Activated CD8-positive, alpha-beta memory T cell treated with anti-CD3 and anti-CD28 coated beads for 1 hour (primary cell): Measurements from ENCODE around the gene FLT4.
"Not testable (repeated sequence)": the region's sequence is repeated elsewhere in the genome, so short reads cannot be mapped to it uniquely, and the experiment has no call there.

Experiments
- DNase-seq, 2 donors: peaks; one replicate each; pipeline ENCODE4 v3.0.0-alpha.2; 2020; ENCODE audit warnings: low read depth in 1 of 2; ENCODE audit errors: extremely low read depth in 1 of 2

Gene FLT4

GRCh38 chr5:180670586-180671359 is 21.4 kb upstream of the FLT4 start:
- DNase-seq = peak in 1 of 2 donors; percentile 16

GRCh38 chr5:180670157-180670556 is 20.8 kb upstream of the FLT4 start:
- no peak for DNase-seq

GRCh38 chr5:180669661-180670060 is 20.3 kb upstream of the FLT4 start:
- DNase-seq = no peak

GRCh38 chr5:180668835-180669596 is 19.6 kb upstream of the FLT4 start:
- no peak for DNase-seq

GRCh38 chr5:180666812-180667211 is 17.4 kb upstream of the FLT4 start:
- no peak for DNase-seq

- no peak for DNase-seq
These were observed 16.4 kb upstream of the FLT4 start for GRCh38 chr5:180665682-180666404.

GRCh38 chr5:180658774-180659564 is 9.6 kb upstream of the FLT4 start:
- DNase-seq = no peak

GRCh38 chr5:180655243-180655642 is 5.8 kb upstream of the FLT4 start:
- DNase-seq = not testable (repeated sequence)

- no peak for DNase-seq
These were observed 3.4 kb upstream of the FLT4 start for GRCh38 chr5:180652771-180653170.

GRCh38 chr5:180652346-180652745 is 2.9 kb upstream of the FLT4 start:
- no peak for DNase-seq

- no peak for DNase-seq
These were observed 623 bp downstream of the FLT4 start for GRCh38 chr5:180648658-180649296.

GRCh38 chr5:180647941-180648500 is 1.4 kb downstream of the FLT4 start:
- no peak for DNase-seq

GRCh38 chr5:180647465-180647864 is 1.9 kb downstream of the FLT4 start:
- DNase-seq = no peak

GRCh38 chr5:180646963-180647305 is 2.5 kb downstream of the FLT4 start:
- DNase-seq = no peak

GRCh38 chr5:180646289-180646962 is 3.0 kb downstream of the FLT4 start:
- DNase-seq = no peak

GRCh38 chr5:180645274-180646204 is 3.9 kb downstream of the FLT4 start:
- DNase-seq = no peak

- DNase-seq = no peak
These were observed 4.6 kb downstream of the FLT4 start for GRCh38 chr5:180644825-180645273.

GRCh38 chr5:180644129-180644824 is 5.1 kb downstream of the FLT4 start:
- no peak for DNase-seq
